Measurements from ENCODE around the gene MORC2. TPM values are rescaled to one million over a fixed set of nuclear protein-coding genes. Genes with fewer than 3 reads are reported as not detected.

MORC2 gene
- total RNA-seq, 1 donor from 2014 or later, result 12.6 TPM

- peak in 1 of 2 donors; percentile 7 for DNase-seq (ENCODE audit: low read depth in 2 of 2)
These were observed 18.5 kb downstream of the MORC2 start for GRCh38 chr22:30949934-30950660.

- no peak for DNase-seq (ENCODE audit: low read depth in 2 of 2)
These were observed 19.6 kb downstream of the MORC2 start for GRCh38 chr22:30948930-30949342.

- DNase-seq (ENCODE audit: low read depth in 2 of 2), result peak; percentile 68 to 73
These were observed 20.6 kb downstream of the MORC2 start for GRCh38 chr22:30947816-30948454.

GRCh38 chr22:30947173-30947815, 21.3 kb downstream of the MORC2 start:
- DNase-seq (ENCODE audit: low read depth in 2 of 2), result peak in 1 of 2 donors; percentile 32

GRCh38 chr22:30946354-30946753, 22.2 kb downstream of the MORC2 start:
- DNase-seq (ENCODE audit: low read depth in 2 of 2), result no peak

- DNase-seq (ENCODE audit: low read depth in 2 of 2), result no peak
These were observed 22.9 kb downstream of the MORC2 start for GRCh38 chr22:30945653-30946052.

- DNase-seq (ENCODE audit: low read depth in 2 of 2), result no peak
These were observed 23.6 kb downstream of the MORC2 start for GRCh38 chr22:30944986-30945385.

- DNase-seq (ENCODE audit: low read depth in 2 of 2), result no peak
These were observed 25.2 kb downstream of the MORC2 start for GRCh38 chr22:30943368-30943767.

GRCh38 chr22:30941363-30941740, 27.2 kb downstream of the MORC2 start:
- no peak for DNase-seq (ENCODE audit: low read depth in 2 of 2)

- no peak for DNase-seq (ENCODE audit: low read depth in 2 of 2)
These were observed 27.8 kb downstream of the MORC2 start for GRCh38 chr22:30940685-30941362.

- no peak for DNase-seq (ENCODE audit: low read depth in 2 of 2)
These were observed 34.5 kb downstream of the MORC2 start for GRCh38 chr22:30934053-30934452.

GRCh38 chr22:30933457-30933856, 35.1 kb downstream of the MORC2 start:
- DNase-seq (ENCODE audit: low read depth in 2 of 2), result no peak

GRCh38 chr22:30932661-30933060, 35.9 kb downstream of the MORC2 start:
- DNase-seq (ENCODE audit: low read depth in 2 of 2), result no peak

- DNase-seq (ENCODE audit: low read depth in 2 of 2), result no peak
These were observed 36.9 kb downstream of the MORC2 start for GRCh38 chr22:30931541-30932300.

GRCh38 chr22:30930228-30930627, 38.3 kb downstream of the MORC2 start:
- no peak for DNase-seq (ENCODE audit: low read depth in 2 of 2)

- no peak for DNase-seq (ENCODE audit: low read depth in 2 of 2)
These were observed 40.2 kb downstream of the MORC2 start for GRCh38 chr22:30928401-30928800.

GRCh38 chr22:30927806-30928205, 40.8 kb downstream of the MORC2 start:
- DNase-seq (ENCODE audit: low read depth in 2 of 2), result no peak

- no peak for DNase-seq (ENCODE audit: low read depth in 2 of 2)
These were observed 41.9 kb downstream of the MORC2 start for GRCh38 chr22:30926706-30927105.

GRCh38 chr22:30925667-30926066, 42.9 kb downstream of the MORC2 start:
- no peak for DNase-seq (ENCODE audit: low read depth in 2 of 2)

- no peak for DNase-seq (ENCODE audit: low read depth in 2 of 2)
These were observed 45.2 kb downstream of the MORC2 start for GRCh38 chr22:30923168-30923900.

GRCh38 chr22:30922151-30922611, 46.4 kb downstream of the MORC2 start:
- peak; percentile 43 to 58 for DNase-seq (ENCODE audit: low read depth in 2 of 2)
